Upper lobe of left lung (tissue), 6 donors: ENCODE data around the gene OGFR. TPM values are rescaled to one million over a fixed set of nuclear protein-coding genes. Genes with fewer than 3 reads are reported as not detected.

ENCODE experiments used
- ATAC-seq, 2 donors: fragments of 200-7000 bp; cut with Tn5 transposase; one replicate each; pipeline ENCODE4 v1.9.1; 2022; ENCODE audit warnings: mild to moderate bottlenecking in 2 of 2, moderate library complexity in 2 of 2; ENCODE audit not compliant: low FRiP score in 2 of 2
- DNase-seq, 2 donors: peaks; one replicate each; pipeline ENCODE4 v3.0.0-alpha.2; 2019 to 2020
- H3K27ac ChIP-seq, 4 donors: fragments of 200-600 bp; sonication (generic); one replicate each; pipeline ENCODE4 v1.5.1; 2016 to 2019
- H3K27me3 ChIP-seq, 4 donors: fragments of 200-600 bp; sonication (generic); one replicate each; pipeline ENCODE4 v1.5.1; 2017 to 2019
- H3K36me3 ChIP-seq, 4 donors: fragments of 200-600 bp; sonication (generic); one replicate each; pipeline ENCODE4 v1.5.1; 2016 to 2019
- H3K4me1 ChIP-seq, 4 donors: fragments of 200-600 bp; sonication (generic); one replicate each; pipeline ENCODE4 v1.5.1; 2018 to 2019
- H3K4me3 ChIP-seq, 4 donors: fragments of 200-600 bp; sonication (generic); one replicate each; pipeline ENCODE4 v1.5.1; 2017 to 2019; ENCODE audit warnings: mild to moderate bottlenecking in 2 of 4, moderate library complexity in 1 of 4
- H3K9me3 ChIP-seq, 4 donors: fragments of 200-600 bp; sonication (generic); one replicate each; pipeline ENCODE4 v1.5.1; 2018 to 2019
- EP300 ChIP-seq, 4 donors: sonication (generic); formaldehyde crosslinking; IDR thresholded peaks; one replicate each; pipeline ENCODE4 v1.5.1; 2017; ENCODE audit warnings: antibody characterized with exemption in 4 of 4, control low read depth in 2 of 4
- POLR2A ChIP-seq, 4 donors: fragments of 450-650 bp; IDR thresholded peaks; one replicate each; pipeline ENCODE4 v1.5.1; 2016 to 2017; ENCODE audit warnings: antibody characterized with exemption in 4 of 4, mild to moderate bottlenecking in 2 of 4
- POLR2AphosphoS5 ChIP-seq, 2 donors: sonication (generic); formaldehyde crosslinking; IDR thresholded peaks; one replicate each; pipeline ENCODE4 v1.5.1; 2017; ENCODE audit warnings: antibody characterized with exemption in 2 of 2
- WGBS, 2 donors: methylation state at CpG; one replicate each; pipeline ENCODE4 v1.1.5; 2017 to 2018; 5-methylcytosine and 5-hydroxymethylcytosine counted together
- total RNA-seq, 6 donors: library from RNA; depleted of rRNA in 4 of 6; stranded (reverse); fragments of >200 nt in 4 of 6; gene quantifications; one replicate each; pipeline versions ENCODE4 v1.1.0 to v1.2.1, GENCODE V29; 2016 to 2021
- TF ChIP-seq, protein P1 (sequence below), 6 experiments: fragments of 450-650 bp in 4 of 6; fragments of 200-600 bp in 2 of 6; sonication (generic) in 2 of 6; IDR thresholded peaks; one replicate each; pipeline ENCODE4 v1.5.1; 2016 to 2019; ENCODE audit warnings: antibody characterized with exemption in 6 of 6
- donor health status: DM: no; HTN: no; CAD: no; lungs with moderate emphysema.
- donor health status: DM: no; HTN: yes; CAD: no; lungs with severe emphysema.

The OGFR gene
- total RNA-seq, 6 donors from 2014 or later: 63.8 to 166 (median 74.9) TPM

DNA sequence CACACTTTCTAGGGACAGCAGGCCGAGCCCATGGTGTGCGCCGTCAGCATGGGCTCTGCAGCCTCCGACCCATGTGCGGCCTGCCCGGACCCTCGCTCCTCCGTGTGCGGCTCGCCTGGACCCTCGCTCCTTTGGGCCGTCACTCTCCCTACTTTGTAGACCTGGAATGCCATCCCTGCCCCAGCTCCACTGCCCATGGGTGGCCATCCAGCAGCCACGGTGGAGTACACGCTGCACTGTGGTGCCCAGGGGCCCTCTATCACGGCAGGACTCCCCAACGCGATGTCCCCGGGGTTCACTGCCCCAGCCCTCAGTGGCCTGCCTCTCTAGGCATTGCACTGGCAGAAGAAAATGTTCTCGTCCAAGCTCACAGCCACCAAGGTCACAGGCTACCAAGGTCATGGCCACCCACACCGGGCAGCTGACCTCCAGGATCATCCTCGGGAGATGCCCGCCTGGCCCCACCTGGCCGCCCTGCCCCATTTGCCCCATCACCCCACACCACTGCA, 32.5 kb upstream of the OGFR start:
- Histone ChIP-seq H3K9me3 (no peaks in the 10 kb centered on the region), H3K27ac (no peak overlapping the region), H3K27me3 (no peaks in the 10 kb centered on the region), H3K36me3 (no peaks in the 10 kb centered on the region), H3K4me1 (peaks cover 5 to 24% (median 8%) of the 10 kb centered on the region in 4 donors), H3K4me3 (no peak overlapping the region)
- 95 to 96% methylated on average over 7 to 15 of the region's 23 CpGs for WGBS, 2 donors
- TF ChIP-seq, protein P1, sequence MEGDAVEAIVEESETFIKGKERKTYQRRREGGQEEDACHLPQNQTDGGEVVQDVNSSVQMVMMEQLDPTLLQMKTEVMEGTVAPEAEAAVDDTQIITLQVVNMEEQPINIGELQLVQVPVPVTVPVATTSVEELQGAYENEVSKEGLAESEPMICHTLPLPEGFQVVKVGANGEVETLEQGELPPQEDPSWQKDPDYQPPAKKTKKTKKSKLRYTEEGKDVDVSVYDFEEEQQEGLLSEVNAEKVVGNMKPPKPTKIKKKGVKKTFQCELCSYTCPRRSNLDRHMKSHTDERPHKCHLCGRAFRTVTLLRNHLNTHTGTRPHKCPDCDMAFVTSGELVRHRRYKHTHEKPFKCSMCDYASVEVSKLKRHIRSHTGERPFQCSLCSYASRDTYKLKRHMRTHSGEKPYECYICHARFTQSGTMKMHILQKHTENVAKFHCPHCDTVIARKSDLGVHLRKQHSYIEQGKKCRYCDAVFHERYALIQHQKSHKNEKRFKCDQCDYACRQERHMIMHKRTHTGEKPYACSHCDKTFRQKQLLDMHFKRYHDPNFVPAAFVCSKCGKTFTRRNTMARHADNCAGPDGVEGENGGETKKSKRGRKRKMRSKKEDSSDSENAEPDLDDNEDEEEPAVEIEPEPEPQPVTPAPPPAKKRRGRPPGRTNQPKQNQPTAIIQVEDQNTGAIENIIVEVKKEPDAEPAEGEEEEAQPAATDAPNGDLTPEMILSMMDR (IDR thresholded peaks at IDR 0.05): no peak
- TF ChIP-seq EP300 (IDR thresholded peaks at IDR 0.05) (no peak), POLR2A (IDR thresholded peaks at IDR 0.05) (no peak), POLR2AphosphoS5 (IDR thresholded peaks at IDR 0.05) (no peak)
- ATAC-seq: no peak
- peak in 1 of 2 donors; percentile 68 for DNase-seq

GRCh38 chr20:62772619-62772989, 32.0 kb upstream of the OGFR start:
- no peak overlapping the region for H3K27ac ChIP-seq
- no peak for TF ChIP-seq EP300 (IDR thresholded peaks at IDR 0.05)
- TF ChIP-seq, protein P1 (IDR thresholded peaks at IDR 0.05): no peak
- TF ChIP-seq POLR2A (IDR thresholded peaks at IDR 0.05): no peak
- no peak for TF ChIP-seq POLR2AphosphoS5 (IDR thresholded peaks at IDR 0.05)

GRCh38 chr20:62772990-62773844, 31.4 kb upstream of the OGFR start:
- ATAC-seq: no peak
- H3K27ac ChIP-seq: no peak overlapping the region

More at GRCh38 chr20:62772619-62772989, 32.0 kb upstream of the OGFR start:
- Histone ChIP-seq H3K4me1 (peaks cover 5 to 24% (median 9%) of the 10 kb centered on the region in 4 donors), H3K36me3 (no peaks in the 10 kb centered on the region), H3K9me3 (no peaks in the 10 kb centered on the region), H3K27me3 (no peaks in the 10 kb centered on the region), H3K4me3 (no peak overlapping the region)
- 75 to 82% methylated on average over 9 to 11 of the region's 11 CpGs for WGBS, 2 donors
- ATAC-seq (no peak), DNase-seq (no peak)

DNA sequence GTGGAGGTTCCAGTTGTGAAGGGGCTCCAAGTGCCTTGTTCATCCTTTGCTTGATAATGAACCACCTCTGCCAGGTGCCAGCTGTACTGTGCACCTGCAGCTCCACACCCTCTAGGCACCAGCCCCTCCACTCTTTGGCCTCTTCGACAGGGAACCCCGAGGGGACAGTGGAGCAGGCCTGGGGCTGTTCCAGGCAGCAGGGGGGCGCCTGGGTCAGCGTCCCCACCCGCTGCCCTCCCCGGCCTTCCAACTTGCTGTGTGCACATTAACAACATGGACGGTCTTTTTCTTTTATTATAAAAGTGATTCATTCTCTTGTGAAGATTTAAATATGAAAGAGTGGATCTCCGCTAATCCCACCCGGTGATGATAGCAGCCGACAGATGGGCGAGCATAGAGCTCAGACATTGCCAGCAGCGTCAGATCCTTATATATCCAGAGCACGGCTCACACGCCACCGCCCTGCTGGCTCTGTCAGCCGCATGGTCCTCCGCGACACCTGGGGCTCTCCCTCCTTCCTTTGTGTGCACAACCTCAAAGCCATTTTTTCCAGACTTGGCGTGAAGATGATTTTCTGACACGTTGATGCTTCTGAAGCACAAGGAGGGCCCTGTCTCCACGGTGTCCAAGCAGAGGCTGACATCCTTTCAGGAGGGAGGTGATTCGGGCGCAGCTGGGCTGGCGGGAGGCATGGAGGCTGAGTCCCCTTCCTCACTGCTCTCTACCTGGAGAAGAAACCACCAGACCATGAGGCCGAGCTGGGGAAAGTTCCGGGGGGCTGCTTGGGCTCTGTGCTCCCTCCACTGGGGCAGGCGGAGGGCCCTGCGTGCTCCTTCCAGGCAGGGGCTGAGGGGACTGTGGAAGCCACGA, 30.6 kb upstream of the OGFR start:
- H3K4me1 ChIP-seq: peaks cover 5 to 15% (median 9%) of the 10 kb centered on the region in 4 donors
- no peak for TF ChIP-seq EP300 (IDR thresholded peaks at IDR 0.05)
- DNase-seq (peak in 1 of 2 donors; percentile 58), ATAC-seq (no peak)
- H3K27me3 ChIP-seq: no peaks in the 10 kb centered on the region
- 83 to 84% methylated on average over 25 to 29 of the region's 29 CpGs for WGBS, 2 donors
- H3K27ac ChIP-seq: no peak overlapping the region
- no peaks in the 10 kb centered on the region for H3K36me3 ChIP-seq
- H3K4me3 ChIP-seq: no peak overlapping the region
- no peaks in the 10 kb centered on the region for H3K9me3 ChIP-seq

More at GRCh38 chr20:62772990-62773844, 31.4 kb upstream of the OGFR start:
- no peak for DNase-seq
- WGBS, 2 donors: 43 to 53% methylated on average over 10 to 19 of the region's 19 CpGs
- peaks cover 5 to 23% (median 9%) of the 10 kb centered on the region in 4 donors for H3K4me1 ChIP-seq
- no peak overlapping the region for H3K4me3 ChIP-seq
- TF ChIP-seq EP300 (IDR thresholded peaks at IDR 0.05): no peak
- TF ChIP-seq, protein P1 (IDR thresholded peaks at IDR 0.05): no peak
- TF ChIP-seq POLR2AphosphoS5 (IDR thresholded peaks at IDR 0.05): no peak
- TF ChIP-seq POLR2A (IDR thresholded peaks at IDR 0.05): no peak
- H3K9me3 ChIP-seq: no peaks in the 10 kb centered on the region
- no peaks in the 10 kb centered on the region for H3K36me3 ChIP-seq
- H3K27me3 ChIP-seq: no peaks in the 10 kb centered on the region

DNA sequence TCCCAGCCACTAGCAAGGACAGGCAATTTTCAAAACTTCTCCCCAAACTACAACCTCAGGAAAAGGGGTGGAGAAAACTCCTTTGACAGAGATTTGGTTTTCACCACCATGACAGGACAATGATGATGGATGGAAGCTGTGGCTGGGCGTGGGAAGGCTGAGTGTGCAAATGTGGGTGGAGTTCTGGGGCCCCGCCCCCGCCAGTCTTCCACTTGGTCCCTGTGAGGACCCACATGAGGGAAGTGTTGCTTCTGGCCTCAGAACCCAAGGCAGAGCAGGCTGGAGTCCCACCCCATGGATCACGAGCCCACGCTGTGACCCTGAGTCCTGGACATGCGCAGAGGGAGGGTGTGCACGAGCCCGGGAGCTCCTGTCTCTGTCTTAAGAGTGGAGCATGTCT, 29.9 kb upstream of the OGFR start:
- ATAC-seq: no peak

More for the DNA sequence above, 29.9 kb upstream of the OGFR start:
- Histone ChIP-seq H3K27me3 (no peaks in the 10 kb centered on the region), H3K4me3 (no peak overlapping the region), H3K27ac (no peak overlapping the region), H3K36me3 (no peaks in the 10 kb centered on the region), H3K4me1 (peaks cover 5 to 15% (median 9%) of the 10 kb centered on the region in 4 donors), H3K9me3 (no peaks in the 10 kb centered on the region)
- peak; percentile 36 to 53 for DNase-seq
- TF ChIP-seq POLR2A (IDR thresholded peaks at IDR 0.05) (no peak), POLR2AphosphoS5 (IDR thresholded peaks at IDR 0.05) (no peak), EP300 (IDR thresholded peaks at IDR 0.05) (no peak)
- TF ChIP-seq, protein P1 (IDR thresholded peaks at IDR 0.05): no peak
- 45 to 68% methylated on average over 3 to 8 of the region's 8 CpGs for WGBS, 2 donors
